GM19193 (cell line): ENCODE measurements around the gene ANKFN1.

Experiments used
- POLR2A ChIP-seq: IDR thresholded peaks from 4 replicates; pipeline ENCODE4 v1.6.1; 2011; ENCODE audit not compliant: insufficient read depth, insufficient read length; ENCODE audit errors: extremely low read depth

Gene ANKFN1

GRCh38 chr17:56290101-56290801 lies 137.0 kb downstream of the ANKFN1 start:
- no peak for TF ChIP-seq POLR2A

DNA sequence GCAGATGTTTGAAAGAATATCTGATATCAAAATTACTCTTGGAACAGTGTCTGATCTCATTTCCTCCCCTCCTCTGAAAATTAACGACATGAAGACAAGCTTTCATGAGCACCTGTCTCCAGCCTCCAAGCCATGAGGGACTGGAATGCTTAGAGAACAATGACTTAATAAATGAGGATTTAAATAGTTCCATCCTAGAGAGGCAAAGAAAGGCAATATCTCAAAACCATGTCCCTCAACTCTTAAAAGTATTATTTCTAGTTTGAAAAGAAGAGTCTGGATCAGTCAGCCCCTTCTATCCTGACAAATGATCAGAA lies 137.5 kb downstream of the ANKFN1 start:
- TF ChIP-seq POLR2A: no peak

- TF ChIP-seq POLR2A: no peak
Measured at GRCh38 chr17:56291226-56291805, 138.0 kb downstream of the ANKFN1 start.

DNA sequence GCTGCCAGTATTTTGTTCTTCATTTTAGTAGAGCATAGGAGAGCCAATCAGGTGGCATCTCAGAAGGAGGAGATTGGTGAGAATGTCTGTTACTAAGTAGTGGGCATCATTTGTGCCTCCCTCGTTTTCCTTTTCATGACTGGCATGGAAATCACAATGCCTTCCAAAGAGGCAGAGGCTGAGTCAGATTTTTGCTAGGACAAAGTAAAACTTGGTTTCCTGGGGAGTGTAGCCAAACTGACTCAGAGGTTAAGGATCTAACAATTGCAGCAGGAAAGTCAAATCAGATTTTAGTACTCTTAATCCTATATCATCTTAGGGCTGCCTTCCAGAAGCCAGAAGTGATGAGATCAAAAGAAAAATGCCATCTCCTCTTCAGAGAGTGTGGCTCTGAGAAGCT lies 138.7 kb downstream of the ANKFN1 start:
- no peak for TF ChIP-seq POLR2A

DNA sequence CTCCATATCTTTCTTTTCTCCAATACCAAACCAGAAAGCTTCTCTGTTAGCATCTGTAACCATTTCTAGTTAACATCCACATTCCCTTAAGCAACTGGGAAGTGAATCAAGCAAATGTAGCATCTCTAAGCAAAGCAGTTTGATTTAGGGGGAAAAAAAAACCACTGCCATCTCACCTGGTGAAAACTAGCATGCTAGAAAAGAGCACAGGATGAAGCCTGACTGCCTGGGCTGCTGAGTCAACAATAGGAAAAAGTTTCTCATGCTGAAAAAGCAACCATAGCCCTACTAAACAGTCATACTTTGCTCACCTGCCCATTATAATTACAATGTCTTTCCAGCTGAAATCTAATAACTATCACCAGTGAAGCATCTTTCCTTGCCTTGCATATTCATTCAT lies 139.3 kb downstream of the ANKFN1 start:
- TF ChIP-seq POLR2A: no peak

DNA sequence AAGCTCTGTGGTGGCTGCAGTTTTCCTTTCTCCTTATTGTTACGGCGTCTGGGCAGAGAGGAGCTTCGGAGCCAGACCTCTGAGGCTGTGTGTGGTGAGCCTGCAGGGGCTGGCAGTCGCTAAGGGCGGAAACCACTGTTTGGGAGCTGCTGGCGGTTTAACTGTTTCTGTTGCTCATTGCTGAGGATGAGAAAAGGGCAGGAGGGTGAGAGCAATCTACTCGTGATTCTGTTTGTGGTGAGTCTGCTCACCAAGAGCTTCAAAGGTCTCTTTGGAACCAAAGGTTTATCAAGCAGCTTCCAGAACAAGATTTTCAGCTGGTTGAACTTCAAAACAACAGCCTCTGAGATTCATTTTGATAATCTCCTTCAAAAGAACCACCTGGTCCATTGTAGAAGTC lies 143.9 kb downstream of the ANKFN1 start:
- TF ChIP-seq POLR2A: no peak

- no peak for TF ChIP-seq POLR2A
Measured at GRCh38 chr17:56298846-56299245, 145.6 kb downstream of the ANKFN1 start.

DNA sequence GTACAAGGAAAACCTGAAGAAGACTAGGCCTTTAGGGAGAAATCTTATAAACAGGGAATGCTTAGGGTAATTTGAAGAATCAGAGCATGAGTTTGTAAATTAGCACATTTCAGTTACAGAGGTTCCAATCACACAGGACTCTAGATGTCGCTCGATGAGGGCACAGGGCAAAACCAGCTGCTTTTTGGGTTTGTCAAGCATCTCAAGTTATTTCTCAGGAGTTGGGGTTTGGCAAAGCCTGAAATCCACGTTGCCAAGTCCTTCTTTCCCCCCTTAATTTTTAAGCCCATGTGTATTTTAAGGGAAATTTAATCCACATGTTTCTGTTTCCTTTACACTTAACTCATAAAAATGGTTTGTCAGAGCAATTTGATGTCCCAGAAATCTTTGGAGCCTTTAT lies 146.9 kb downstream of the ANKFN1 start:
- no peak for TF ChIP-seq POLR2A

GRCh38 chr17:56305007-56305406 lies 151.7 kb downstream of the ANKFN1 start:
- no peak for TF ChIP-seq POLR2A

DNA sequence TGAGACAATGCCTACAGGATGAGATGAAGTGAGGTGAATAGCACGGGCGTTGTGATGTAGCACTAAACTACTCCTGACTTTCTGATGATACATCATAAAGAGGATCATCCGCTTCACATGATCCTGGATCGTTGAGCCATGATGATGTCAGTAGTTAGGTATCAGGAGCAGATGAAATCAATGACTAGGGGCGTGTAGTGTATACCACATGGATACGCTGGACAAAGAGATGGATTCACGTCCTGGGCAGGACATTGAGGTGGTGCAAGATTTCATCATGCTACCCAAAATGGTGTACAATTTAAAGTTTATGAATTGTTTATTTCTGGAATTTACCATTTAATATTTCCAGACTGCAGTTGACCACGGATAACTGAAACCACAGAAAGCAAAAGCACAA lies 156.6 kb downstream of the ANKFN1 start:
- TF ChIP-seq POLR2A: no peak

GRCh38 chr17:56310782-56311181 lies 157.5 kb downstream of the ANKFN1 start:
- no peak for TF ChIP-seq POLR2A

GRCh38 chr17:56313201-56313600 lies 159.9 kb downstream of the ANKFN1 start:
- TF ChIP-seq POLR2A: no peak

GRCh38 chr17:56314026-56314425 lies 160.8 kb downstream of the ANKFN1 start:
- no peak for TF ChIP-seq POLR2A

GRCh38 chr17:56314984-56315602 lies 161.8 kb downstream of the ANKFN1 start:
- TF ChIP-seq POLR2A: no peak

DNA sequence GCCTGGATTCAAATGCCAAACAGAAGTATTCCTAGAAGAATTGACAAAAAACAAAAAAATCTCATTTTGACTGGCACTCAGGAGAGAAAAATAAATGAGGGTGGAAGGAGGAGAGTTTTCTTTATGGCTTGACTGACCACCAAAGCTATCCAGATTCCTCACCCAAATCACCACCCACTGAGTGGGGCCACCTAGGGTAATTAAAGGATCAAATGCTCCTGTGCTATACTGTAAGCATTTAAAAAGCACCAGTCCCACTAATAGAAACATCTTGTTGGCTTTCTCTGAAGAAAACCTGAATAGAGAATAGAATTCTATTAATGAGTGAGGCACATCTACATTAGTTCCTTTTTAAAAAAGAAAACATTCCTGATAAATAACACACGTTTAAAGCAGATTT lies 163.3 kb downstream of the ANKFN1 start:
- no peak for TF ChIP-seq POLR2A
